DOHH2 (cell line): ENCODE measurements around the gene DNAH1.

Experiments used
- H3F3A ChIP-seq: fragments of 200-600 bp; sonication (generic), shearing (Covaris generic); 2 replicates; pipeline ENCODE4 v1.6.0; 2016; ENCODE audit warnings: antibody characterized with exemption, mild to moderate bottlenecking; ENCODE audit not compliant: control insufficient read depth, insufficient read depth
- H3K27ac ChIP-seq: fragments of 200-600 bp; sonication (generic); 2 replicates; pipeline ENCODE4 v1.5.1; 2014; ENCODE audit warnings: low read depth, mild to moderate bottlenecking, low read length, moderate library complexity
- H3K27me3 ChIP-seq: fragments of 200-600 bp; sonication (generic); 2 replicates; pipeline ENCODE4 v1.6.1; 2014; ENCODE audit warnings: mild to moderate bottlenecking, low read length, mixed read lengths; ENCODE audit not compliant: control insufficient read depth
- H3K36me3 ChIP-seq: fragments of 200-600 bp; sonication (generic); 2 replicates; pipeline ENCODE4 v1.6.1; 2014; ENCODE audit warnings: mild to moderate bottlenecking, low read length, moderate library complexity, mixed read lengths; ENCODE audit not compliant: control insufficient read depth
- H3K4me1 ChIP-seq: fragments of 200-600 bp; sonication (generic); 2 replicates; pipeline ENCODE4 v1.6.1; 2014; ENCODE audit warnings: mild to moderate bottlenecking, low read length, mixed read lengths; ENCODE audit not compliant: control insufficient read depth
- H3K4me2 ChIP-seq: fragments of 200-600 bp; sonication (generic); 2 replicates; pipeline ENCODE4 v1.6.0; 2014; ENCODE audit warnings: mild to moderate bottlenecking, low read length, moderate library complexity
- H3K4me3 ChIP-seq: fragments of 200-600 bp; sonication (generic); 2 replicates; pipeline ENCODE4 v1.5.1; 2014; ENCODE audit warnings: mild to moderate bottlenecking, low read length, mixed read lengths
- H3K79me2 ChIP-seq: fragments of 200-600 bp; sonication (generic); 2 replicates; pipeline ENCODE4 v1.6.1; 2014; ENCODE audit warnings: mild to moderate bottlenecking, low read length, mixed read lengths; ENCODE audit not compliant: control insufficient read depth
- H3K9me2 ChIP-seq: fragments of 200-600 bp; sonication (generic); replicated peaks from 2 replicates; pipeline ENCODE4 v1.6.1; 2014; ENCODE audit warnings: mild to moderate bottlenecking, low read length, mixed read lengths; ENCODE audit not compliant: control insufficient read depth
- H3K9me3 ChIP-seq: fragments of 200-600 bp; sonication (generic); 2 replicates; pipeline ENCODE4 v1.6.1; 2014; ENCODE audit warnings: antibody characterized with exemption, low read length, mixed read lengths; ENCODE audit not compliant: control insufficient read depth, insufficient read depth
- H4K20me1 ChIP-seq: fragments of 200-600 bp; sonication (generic); 2 replicates; pipeline ENCODE4 v1.6.0; 2014; ENCODE audit warnings: low read depth, mild to moderate bottlenecking, antibody characterized with exemption, low read length, moderate library complexity; ENCODE audit not compliant: control insufficient read depth, insufficient read depth
- EZH2phosphoT487 ChIP-seq: fragments of 200-600 bp; sonication (generic); IDR thresholded peaks from 2 replicates; pipeline ENCODE4 v1.6.1; 2017; ENCODE audit warnings: borderline replicate concordance, mild to moderate bottlenecking, antibody characterized with exemption, low read length, moderate library complexity, mixed read lengths
- TF ChIP-seq, protein P1 (sequence below): fragments of 200-600 bp; sonication (generic); IDR thresholded peaks from one replicate; pipeline ENCODE4 v1.5.1; 2014; ENCODE audit warnings: antibody characterized with exemption, mild to moderate bottlenecking, low read depth, low read length; ENCODE audit not compliant: poor library complexity, severe bottlenecking

DNAH1 gene

DNA sequence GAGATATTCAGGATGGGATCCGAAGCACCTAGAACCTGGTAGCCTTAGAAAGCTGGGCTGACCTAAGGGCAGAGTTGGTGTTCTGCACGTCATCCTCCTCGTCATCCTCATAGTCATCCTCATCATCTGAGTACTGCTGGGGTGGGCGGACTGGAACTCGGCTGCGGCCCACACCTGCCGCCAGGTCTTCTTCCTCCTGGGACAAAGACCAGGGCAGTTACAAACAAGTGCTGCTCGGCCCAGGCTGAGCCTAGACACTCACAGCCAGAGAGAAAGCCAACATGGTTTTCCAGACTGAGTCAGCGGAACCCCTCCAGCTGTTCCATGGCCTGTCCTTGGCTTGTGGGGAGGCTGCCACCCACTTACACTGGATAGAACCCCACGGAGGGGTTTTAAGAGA, 88.3 kb downstream of the DNAH1 start:
- Histone ChIP-seq H3K4me2 (no peak overlapping the region), H3F3A (no peaks in the 10 kb centered on the region), H3K4me3 (no peak overlapping the region), H3K4me1 (peaks cover 12% of the 10 kb centered on the region), H3K27ac (no peak overlapping the region), H4K20me1 (peaks cover 3% of the 10 kb centered on the region; the same call in 1 of the 2 replicates), H3K79me2 (peaks cover 24% of the 10 kb centered on the region), H3K9me3 (no peaks in the 10 kb centered on the region), H3K27me3 (no peaks in the 10 kb centered on the region), H3K36me3 (peaks cover 83% of the 10 kb centered on the region), H3K9me2 (no peaks in the 10 kb centered on the region)
- TF ChIP-seq EZH2phosphoT487: no peak
- TF ChIP-seq, protein P1, sequence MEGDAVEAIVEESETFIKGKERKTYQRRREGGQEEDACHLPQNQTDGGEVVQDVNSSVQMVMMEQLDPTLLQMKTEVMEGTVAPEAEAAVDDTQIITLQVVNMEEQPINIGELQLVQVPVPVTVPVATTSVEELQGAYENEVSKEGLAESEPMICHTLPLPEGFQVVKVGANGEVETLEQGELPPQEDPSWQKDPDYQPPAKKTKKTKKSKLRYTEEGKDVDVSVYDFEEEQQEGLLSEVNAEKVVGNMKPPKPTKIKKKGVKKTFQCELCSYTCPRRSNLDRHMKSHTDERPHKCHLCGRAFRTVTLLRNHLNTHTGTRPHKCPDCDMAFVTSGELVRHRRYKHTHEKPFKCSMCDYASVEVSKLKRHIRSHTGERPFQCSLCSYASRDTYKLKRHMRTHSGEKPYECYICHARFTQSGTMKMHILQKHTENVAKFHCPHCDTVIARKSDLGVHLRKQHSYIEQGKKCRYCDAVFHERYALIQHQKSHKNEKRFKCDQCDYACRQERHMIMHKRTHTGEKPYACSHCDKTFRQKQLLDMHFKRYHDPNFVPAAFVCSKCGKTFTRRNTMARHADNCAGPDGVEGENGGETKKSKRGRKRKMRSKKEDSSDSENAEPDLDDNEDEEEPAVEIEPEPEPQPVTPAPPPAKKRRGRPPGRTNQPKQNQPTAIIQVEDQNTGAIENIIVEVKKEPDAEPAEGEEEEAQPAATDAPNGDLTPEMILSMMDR: no peak

- peaks cover 28% of the 10 kb centered on the region for H3K79me2 ChIP-seq
- no peak overlapping the region for H3K4me2 ChIP-seq
- H4K20me1 ChIP-seq: peaks cover 4% of the 10 kb centered on the region; the same call in 1 of the 2 replicates
- no peak overlapping the region for H3K27ac ChIP-seq
- H3K9me3 ChIP-seq: no peaks in the 10 kb centered on the region
- TF ChIP-seq EZH2phosphoT487: no peak
- TF ChIP-seq, protein P1: no peak
- H3K4me1 ChIP-seq: peaks cover 12% of the 10 kb centered on the region
- peaks cover 83% of the 10 kb centered on the region for H3K36me3 ChIP-seq
- H3K4me3 ChIP-seq: no peak overlapping the region
- H3K9me2 ChIP-seq: no peaks in the 10 kb centered on the region
- H3F3A ChIP-seq: no peaks in the 10 kb centered on the region
- H3K27me3 ChIP-seq: no peaks in the 10 kb centered on the region
Observed at GRCh38 chr3:52405066-52405465, 88.9 kb downstream of the DNAH1 start.

GRCh38 chr3:52405601-52406110, 89.5 kb downstream of the DNAH1 start:
- H3K36me3 ChIP-seq: peaks cover 81% of the 10 kb centered on the region
- H3K27ac ChIP-seq: no peak overlapping the region
- no peak for TF ChIP-seq EZH2phosphoT487
- TF ChIP-seq, protein P1: no peak
- no peak overlapping the region for H3K4me3 ChIP-seq
- H3F3A ChIP-seq: no peaks in the 10 kb centered on the region; the same call in 1 of the 2 replicates
- no peaks in the 10 kb centered on the region for H3K27me3 ChIP-seq
- no peak overlapping the region for H3K4me2 ChIP-seq
- H4K20me1 ChIP-seq: peaks cover 4% of the 10 kb centered on the region; the same call in 1 of the 2 replicates
- peaks cover 29% of the 10 kb centered on the region for H3K79me2 ChIP-seq
- no peaks in the 10 kb centered on the region for H3K9me2 ChIP-seq
- no peaks in the 10 kb centered on the region for H3K9me3 ChIP-seq
- H3K4me1 ChIP-seq: peaks cover 12% of the 10 kb centered on the region
